Spleen (tissue), 11 donors: ENCODE data around the gene SELP. TPM values are rescaled to one million over a fixed set of nuclear protein-coding genes. Genes with fewer than 3 reads are reported as not detected.

Experiments
- DNase-seq: peaks from one replicate; pipeline ENCODE4 v3.0.0-alpha.2; 2020
- H3K27ac ChIP-seq, 8 donors: fragments of 200-600 bp; sonication (generic) in 7 of 8; 1 replicate in 4 of 8; 2 replicates in 4 of 8; pipeline versions ENCODE4 v1.5.0 to v1.8.0; 2016 to 2021; ENCODE audit warnings: inconsistent platforms in 4 of 8, mild to moderate bottlenecking in 4 of 8, moderate library complexity in 1 of 8
- H3K27me3 ChIP-seq, 7 donors: fragments of 200-600 bp; sonication (generic) in 6 of 7; replicated peaks in 1 of 7; 1 replicate in 4 of 7; 2 replicates in 3 of 7; pipeline versions ENCODE4 v1.5.0 to v1.8.0; 2016 to 2021; ENCODE audit warnings: inconsistent platforms in 3 of 7, mild to moderate bottlenecking in 1 of 7
- H3K36me3 ChIP-seq, 6 donors: fragments of 200-600 bp; sonication (generic) in 5 of 6; 1 replicate in 4 of 6; 2 replicates in 2 of 6; pipeline versions ENCODE4 v1.5.0 to v1.8.0; 2016 to 2021; ENCODE audit warnings: inconsistent platforms in 2 of 6
- H3K4me1 ChIP-seq, 6 donors: fragments of 200-600 bp; sonication (generic) in 5 of 6; 1 replicate in 3 of 6; 2 replicates in 3 of 6; pipeline versions ENCODE4 v1.5.0 to v1.8.0; 2016 to 2021; ENCODE audit warnings: inconsistent platforms in 3 of 6
- H3K4me3 ChIP-seq, 8 donors: fragments of 200-600 bp; sonication (generic) in 7 of 8; 1 replicate in 4 of 8; 2 replicates in 4 of 8; pipeline versions ENCODE4 v1.5.0 to v1.8.0; 2016 to 2021; ENCODE audit warnings: inconsistent platforms in 4 of 8, mild to moderate bottlenecking in 4 of 8, moderate library complexity in 2 of 8
- H3K9me3 ChIP-seq, 8 donors: fragments of 200-600 bp; sonication (generic) in 7 of 8; 1 replicate in 4 of 8; 2 replicates in 4 of 8; pipeline versions ENCODE4 v1.5.0 to v1.8.0; 2016 to 2021; ENCODE audit warnings: inconsistent platforms in 4 of 8
- CTCF ChIP-seq, 11 experiments: fragments of 200-600 bp in 7 of 11; fragments of 450-650 bp in 4 of 11; sonication (generic) in 4 of 11; IDR thresholded peaks in 8 of 11; conservative IDR thresholded peaks in 3 of 11; 1 replicate in 7 of 11; 2 replicates in 4 of 11; pipeline versions ENCODE4 v1.4.0 to v1.8.0; 2016 to 2021; ENCODE audit warnings: antibody characterized with exemption in 11 of 11, inconsistent platforms in 4 of 11, mild to moderate bottlenecking in 1 of 11
- POLR2A ChIP-seq, 3 donors: fragments of 450-650 bp; IDR thresholded peaks; one replicate each; pipeline ENCODE4 v1.5.1; 2017; ENCODE audit warnings: antibody characterized with exemption in 3 of 3, mild to moderate bottlenecking in 1 of 3
- POLR2AphosphoS5 ChIP-seq, 3 donors: sonication (generic); formaldehyde crosslinking; IDR thresholded peaks; one replicate each; pipeline ENCODE4 v1.5.1; 2017; ENCODE audit warnings: antibody characterized with exemption in 3 of 3
- WGBS, 5 donors: extraction: QIAGEN DNeasy Blood & Tissue Kit in 3 of 5; methylation state at CpG; one replicate each; pipeline versions ENCODE4 v1.1.5 to v1.1.7; 2013 to 2018; 5-methylcytosine and 5-hydroxymethylcytosine counted together
- intact Hi-C: fragments of 100-400 bp; cut with DNase I; formaldehyde crosslinking; loops from one replicate; pipeline ENCODE4 v1.15.0; 2023; ENCODE audit warnings: low total_unique reads
- polyA plus RNA-seq, 3 donors: library from polyadenylated mRNA; stranded (reverse); fragments of 200-250 nt; gene quantifications; one replicate each; pipeline ENCODE4 v1.2.1, GENCODE V29; 2013
- total RNA-seq, 7 donors: library from RNA; depleted of rRNA in 3 of 7; stranded (reverse); fragments of >200 nt in 3 of 7; fragmentation: NEBNext Ultra II Directional in 4 of 7; extraction: Animal tissue kit (Norgen Biotek cat#: 25700) in 4 of 7; gene quantifications; one replicate each; pipeline versions ENCODE4 v1.1.0 to v1.2.1, GENCODE V29; 2016 to 2021
- donor health status: healthy with polysubstance abuse.
- donor health status: DM: no; HTN: no; CAD: no; lungs with moderate emphysema.
- donor health status: DM: no; HTN: no; CAD: no.
- donor health status: Bipolar disorder and iron deficiency.
- donor health status: healthy.
- donor health status: DM: no; HTN: no; CAD: no.
- donor health status: DM: yes; HTN: yes; CAD: no.

Gene SELP
- total and polyA plus RNA-seq, 10 donors, result 0.97 to 7.6 (median 4.1) TPM

DNA sequence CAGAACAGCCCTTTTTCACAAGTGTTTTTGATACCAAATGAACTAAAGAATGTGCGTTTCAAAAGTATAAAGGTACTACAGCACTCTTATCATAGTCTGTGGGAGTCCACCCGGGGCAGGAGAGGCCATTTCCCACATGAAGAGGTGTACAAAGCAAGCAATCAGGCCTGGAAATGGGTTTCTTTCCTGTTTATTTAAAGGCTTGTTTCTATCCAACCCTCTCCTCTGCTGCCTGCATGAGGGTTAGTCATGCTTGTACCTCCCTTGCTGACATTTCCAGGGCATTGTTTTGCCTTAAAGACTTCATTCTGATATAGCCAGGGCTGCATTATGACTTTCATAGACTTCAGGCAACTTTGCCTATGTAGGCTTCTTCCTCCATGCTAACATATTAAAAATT is 11.6 kb downstream of the SELP start:
- no peaks in the 10 kb centered on the region for H3K36me3 ChIP-seq
- H3K4me1 ChIP-seq, result no peaks in the 10 kb centered on the region
- WGBS, 5 donors, result 60 to 83% (median 71%) methylated on average over 2 of the region's 2 CpGs
- TF ChIP-seq CTCF (IDR thresholded peaks at IDR 0.05 in 8 of 11, conservative IDR thresholded peaks at IDR 0.05 in 3 of 11) (no peak), POLR2AphosphoS5 (IDR thresholded peaks at IDR 0.05) (no peak), POLR2A (IDR thresholded peaks at IDR 0.05) (no peak)
- DNase-seq, result no peak
- H3K27me3 ChIP-seq, result no peaks in the 10 kb centered on the region
- no peak overlapping the region for H3K27ac ChIP-seq
- no peak overlapping the region for H3K4me3 ChIP-seq
- no peaks in the 10 kb centered on the region for H3K9me3 ChIP-seq
- intact Hi-C loops, result no loop called here

DNA sequence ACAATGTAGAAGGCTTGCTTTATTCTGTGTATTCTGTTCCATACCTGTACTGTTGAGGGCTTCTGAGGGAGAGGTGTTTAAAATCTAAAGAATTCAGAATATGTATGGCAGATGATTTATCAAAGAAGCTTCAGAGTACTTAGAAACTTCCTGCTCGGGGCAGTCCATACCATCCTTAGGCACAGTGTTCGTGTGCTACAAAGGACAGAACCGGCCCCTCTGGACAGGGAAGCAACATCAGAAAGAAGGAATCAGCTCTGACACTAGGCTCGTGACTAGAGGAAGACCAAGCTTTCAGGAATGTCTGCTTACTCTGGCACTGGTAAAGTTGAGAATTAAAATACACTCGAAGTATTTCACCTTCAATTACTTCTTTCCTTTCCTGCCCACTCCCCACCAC is 14.1 kb downstream of the SELP start:
- Histone ChIP-seq H3K36me3 (no peaks in the 10 kb centered on the region), H3K4me3 (no peak overlapping the region), H3K9me3 (no peaks in the 10 kb centered on the region), H3K27me3 (no peaks in the 10 kb centered on the region), H3K4me1 (peaks cover 0 to 12% (median 0%) of the 10 kb centered on the region in 6 donors), H3K27ac (no peak overlapping the region)
- 69 to 82% (median 71%) methylated on average over 5 of the region's 5 CpGs for WGBS, 5 donors
- intact Hi-C loops, result no loop called here
- TF ChIP-seq CTCF (IDR thresholded peaks at IDR 0.05 in 8 of 11, conservative IDR thresholded peaks at IDR 0.05 in 3 of 11) (no peak), POLR2A (IDR thresholded peaks at IDR 0.05) (no peak), POLR2AphosphoS5 (IDR thresholded peaks at IDR 0.05) (no peak)
- DNase-seq, result no peak

GRCh38 chr1:169610858-169611257 is 19.1 kb downstream of the SELP start:
- 59 to 75% (median 69%) methylated on average over 6 of the region's 6 CpGs for WGBS, 5 donors
- no peak for DNase-seq
- no peak for TF ChIP-seq CTCF (IDR thresholded peaks at IDR 0.05 in 8 of 11, conservative IDR thresholded peaks at IDR 0.05 in 3 of 11)
- no peak for TF ChIP-seq POLR2AphosphoS5 (IDR thresholded peaks at IDR 0.05)
- no peak for TF ChIP-seq POLR2A (IDR thresholded peaks at IDR 0.05)
- peak overlapping the region in 1 of 8 donors; percentile 32 for H3K27ac ChIP-seq
- no peak overlapping the region for H3K4me3 ChIP-seq
- H3K36me3 ChIP-seq, result no peaks in the 10 kb centered on the region
- H3K27me3 ChIP-seq, result no peaks in the 10 kb centered on the region
- intact Hi-C loops, result no loop called here
- no peaks in the 10 kb centered on the region for H3K9me3 ChIP-seq
- peaks cover 0 to 35% (median 2%) of the 10 kb centered on the region in 6 donors for H3K4me1 ChIP-seq

GRCh38 chr1:169610108-169610507 is 19.8 kb downstream of the SELP start:
- TF ChIP-seq POLR2A (IDR thresholded peaks at IDR 0.05), result no peak
- no peak for TF ChIP-seq POLR2AphosphoS5 (IDR thresholded peaks at IDR 0.05)
- TF ChIP-seq CTCF (IDR thresholded peaks at IDR 0.05 in 8 of 11, conservative IDR thresholded peaks at IDR 0.05 in 3 of 11), result no peak
- H3K27me3 ChIP-seq, result no peaks in the 10 kb centered on the region
- 64 to 76% (median 68%) methylated on average over 1 of the region's 1 CpG for WGBS, 5 donors
- no peaks in the 10 kb centered on the region for H3K36me3 ChIP-seq
- no peaks in the 10 kb centered on the region for H3K9me3 ChIP-seq
- DNase-seq, result no peak
- peaks cover 0 to 42% (median 10%) of the 10 kb centered on the region in 6 donors for H3K4me1 ChIP-seq
- no peak overlapping the region for H3K4me3 ChIP-seq
- H3K27ac ChIP-seq, result peak overlapping the region in 1 of 8 donors; percentile 32
- intact Hi-C loops, result no loop called here
